SHP77 treated with DMSO at 0.1 percent for 48 hours (cell line): ENCODE data around the gene SUCNR1.
"Not testable (repeated sequence)": the region's sequence is repeated elsewhere in the genome, so short reads cannot be mapped to it uniquely, and the experiment has no call there.

Experiments
- DNase-seq: peaks from one replicate; lab custom pipeline; 2025; lab: John Stamatoyannopoulos, UW

SUCNR1 gene

GRCh38 chr3:151871639-151872468 lies 1.6 kb upstream of the SUCNR1 start:
- no peak for DNase-seq

- DNase-seq, result not testable (repeated sequence)
Measured at GRCh38 chr3:151874079-151874478, 636 bp downstream of the SUCNR1 start.

GRCh38 chr3:151875759-151876158 lies 2.3 kb downstream of the SUCNR1 start:
- no peak for DNase-seq

GRCh38 chr3:151877269-151877668 lies 3.8 kb downstream of the SUCNR1 start:
- DNase-seq, result no peak

GRCh38 chr3:151878465-151878864 lies 5.0 kb downstream of the SUCNR1 start:
- DNase-seq, result no peak

GRCh38 chr3:151879037-151879436 lies 5.6 kb downstream of the SUCNR1 start:
- DNase-seq, result no peak

GRCh38 chr3:151879679-151880415 lies 6.4 kb downstream of the SUCNR1 start:
- no peak for DNase-seq

- no peak for DNase-seq
Measured at GRCh38 chr3:151880416-151880690, 6.9 kb downstream of the SUCNR1 start.

- DNase-seq, result no peak
Measured at GRCh38 chr3:151881137-151881536, 7.7 kb downstream of the SUCNR1 start.

GRCh38 chr3:151885397-151885796 lies 12.0 kb downstream of the SUCNR1 start:
- not testable (repeated sequence) for DNase-seq

- not testable (repeated sequence) for DNase-seq
Measured at GRCh38 chr3:151887450-151888211, 14.2 kb downstream of the SUCNR1 start.

GRCh38 chr3:151890721-151891141 lies 17.3 kb downstream of the SUCNR1 start:
- peak; percentile 89 for DNase-seq

GRCh38 chr3:151891721-151892120 lies 18.3 kb downstream of the SUCNR1 start:
- DNase-seq, result no peak

GRCh38 chr3:151894219-151894618 lies 20.8 kb downstream of the SUCNR1 start:
- no peak for DNase-seq

GRCh38 chr3:151895478-151896241 lies 22.2 kb downstream of the SUCNR1 start:
- no peak for DNase-seq

GRCh38 chr3:151896246-151897012 lies 23.0 kb downstream of the SUCNR1 start:
- DNase-seq, result no peak

GRCh38 chr3:151898121-151898520 lies 24.7 kb downstream of the SUCNR1 start:
- not testable (repeated sequence) for DNase-seq

GRCh38 chr3:151898564-151899261 lies 25.3 kb downstream of the SUCNR1 start:
- not testable (repeated sequence) for DNase-seq

GRCh38 chr3:151899996-151900395 lies 26.6 kb downstream of the SUCNR1 start:
- no peak for DNase-seq

GRCh38 chr3:151900460-151900859 lies 27.0 kb downstream of the SUCNR1 start:
- DNase-seq, result no peak
